ENCODE measurements around the gene ZNF727.

- TF ChIP-seq, protein P1, sequence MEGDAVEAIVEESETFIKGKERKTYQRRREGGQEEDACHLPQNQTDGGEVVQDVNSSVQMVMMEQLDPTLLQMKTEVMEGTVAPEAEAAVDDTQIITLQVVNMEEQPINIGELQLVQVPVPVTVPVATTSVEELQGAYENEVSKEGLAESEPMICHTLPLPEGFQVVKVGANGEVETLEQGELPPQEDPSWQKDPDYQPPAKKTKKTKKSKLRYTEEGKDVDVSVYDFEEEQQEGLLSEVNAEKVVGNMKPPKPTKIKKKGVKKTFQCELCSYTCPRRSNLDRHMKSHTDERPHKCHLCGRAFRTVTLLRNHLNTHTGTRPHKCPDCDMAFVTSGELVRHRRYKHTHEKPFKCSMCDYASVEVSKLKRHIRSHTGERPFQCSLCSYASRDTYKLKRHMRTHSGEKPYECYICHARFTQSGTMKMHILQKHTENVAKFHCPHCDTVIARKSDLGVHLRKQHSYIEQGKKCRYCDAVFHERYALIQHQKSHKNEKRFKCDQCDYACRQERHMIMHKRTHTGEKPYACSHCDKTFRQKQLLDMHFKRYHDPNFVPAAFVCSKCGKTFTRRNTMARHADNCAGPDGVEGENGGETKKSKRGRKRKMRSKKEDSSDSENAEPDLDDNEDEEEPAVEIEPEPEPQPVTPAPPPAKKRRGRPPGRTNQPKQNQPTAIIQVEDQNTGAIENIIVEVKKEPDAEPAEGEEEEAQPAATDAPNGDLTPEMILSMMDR (IDR thresholded peaks at IDR 0.05): no peak
- no peak for TF ChIP-seq POLR2A (IDR thresholded peaks at IDR 0.05)
Measured at GRCh38 chr7:64078699-64078994, 33.4 kb downstream of the ZNF727 start.

Measured in heart left ventricle (tissue), 13 donors.